Measurements from ENCODE around the gene ZNF420.

Gene ZNF420

GRCh38 chr19:37172368-37173366 is 94.4 kb downstream of the ZNF420 start, which contains the start of gene ZNF585A (continued):
- TF ChIP-seq, protein P1, sequence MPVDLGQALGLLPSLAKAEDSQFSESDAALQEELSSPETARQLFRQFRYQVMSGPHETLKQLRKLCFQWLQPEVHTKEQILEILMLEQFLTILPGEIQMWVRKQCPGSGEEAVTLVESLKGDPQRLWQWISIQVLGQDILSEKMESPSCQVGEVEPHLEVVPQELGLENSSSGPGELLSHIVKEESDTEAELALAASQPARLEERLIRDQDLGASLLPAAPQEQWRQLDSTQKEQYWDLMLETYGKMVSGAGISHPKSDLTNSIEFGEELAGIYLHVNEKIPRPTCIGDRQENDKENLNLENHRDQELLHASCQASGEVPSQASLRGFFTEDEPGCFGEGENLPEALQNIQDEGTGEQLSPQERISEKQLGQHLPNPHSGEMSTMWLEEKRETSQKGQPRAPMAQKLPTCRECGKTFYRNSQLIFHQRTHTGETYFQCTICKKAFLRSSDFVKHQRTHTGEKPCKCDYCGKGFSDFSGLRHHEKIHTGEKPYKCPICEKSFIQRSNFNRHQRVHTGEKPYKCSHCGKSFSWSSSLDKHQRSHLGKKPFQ (tag by site-specific recombination; IDR thresholded peaks at IDR 0.05) = no peak; the same call in 1 of the 2 replicates
- TF ChIP-seq GFI1B (tag by site-specific recombination; IDR thresholded peaks at IDR 0.05) (peak; percentile 87), PRDM1 (tag by site-specific recombination; IDR thresholded peaks at IDR 0.05) (peak; percentile 79), PRDM4 (tag by site-specific recombination; IDR thresholded peaks at IDR 0.05) (0 out of 2 replicates have a peak, but pooled peaks have one; percentile 22), ZNF558 (tag by site-specific recombination; IDR thresholded peaks at IDR 0.05) (peak; percentile 76; the same call in 1 of the 2 replicates), ZNF37A (tag by site-specific recombination; IDR thresholded peaks at IDR 0.05) (no peak), ZSCAN23 (tag by site-specific recombination; IDR thresholded peaks at IDR 0.05) (no peak), ZEB2 (tag by site-specific recombination; IDR thresholded peaks at IDR 0.05) (peak; percentile 72; the same call in 1 of the 2 replicates), MEIS1 (CRISPR knock-in tag; IDR thresholded peaks at IDR 0.05; ENCODE audit: borderline replicate concordance) (no peak), ZNF624 (tag by site-specific recombination; IDR thresholded peaks at IDR 0.05) (0 out of 2 replicates have a peak, but pooled peaks have one; percentile 51), IKZF3 (tag by site-specific recombination; IDR thresholded peaks at IDR 0.05) (peak; percentile 97), ZNF600 (tag by site-specific recombination; IDR thresholded peaks at IDR 0.05) (peak; percentile 95), ZBTB7A (tag by site-specific recombination; IDR thresholded peaks at IDR 0.05; ENCODE audit: low read depth) (peak; percentile 90; the same call in 1 of the 2 replicates), ZNF768 (tag by site-specific recombination; IDR thresholded peaks at IDR 0.05) (no peak), ZNF843 (tag by site-specific recombination; IDR thresholded peaks at IDR 0.05) (peak; percentile 52; the same call in 1 of the 2 replicates), ZNF530 (tag by site-specific recombination; IDR thresholded peaks at IDR 0.05; ENCODE audit: low read depth) (no peak), ZIC2 (tag by site-specific recombination; IDR thresholded peaks at IDR 0.05) (no peak), ZSCAN18 (tag by site-specific recombination; IDR thresholded peaks at IDR 0.05) (0 out of 2 replicates have a peak, but pooled peaks have one; percentile 31), ZNF791 (tag by site-specific recombination; IDR thresholded peaks at IDR 0.05) (peak; percentile 54; the same call in 1 of the 2 replicates), ZNF561 (tag by site-specific recombination; IDR thresholded peaks at IDR 0.05; ENCODE audit: borderline replicate concordance) (peak; percentile 48; the same call in 1 of the 2 replicates), ZSCAN30 (tag by site-specific recombination; IDR thresholded peaks at IDR 0.05) (peak; percentile 63; the same call in 1 of the 2 replicates), ZNF423 (tag by site-specific recombination; IDR thresholded peaks at IDR 0.05) (no peak), PBX3 (CRISPR knock-in tag; IDR thresholded peaks at IDR 0.05) (no peak), ZNF202 (tag by site-specific recombination; IDR thresholded peaks at IDR 0.05; ENCODE audit: borderline replicate concordance) (no peak), ZFHX2 (tag by site-specific recombination; conservative IDR thresholded peaks at IDR 0.05) (no peak), GLI2 (tag by site-specific recombination; IDR thresholded peaks at IDR 0.05; ENCODE audit: borderline replicate concordance, low read depth) (no peak), HOXC10 (CRISPR knock-in tag; IDR thresholded peaks at IDR 0.05) (no peak), TRIM28 (IDR thresholded peaks at IDR 0.05; ENCODE audit: borderline replicate concordance, low read length) (peak; percentile 93)
- TF ChIP-seq, protein P2, sequence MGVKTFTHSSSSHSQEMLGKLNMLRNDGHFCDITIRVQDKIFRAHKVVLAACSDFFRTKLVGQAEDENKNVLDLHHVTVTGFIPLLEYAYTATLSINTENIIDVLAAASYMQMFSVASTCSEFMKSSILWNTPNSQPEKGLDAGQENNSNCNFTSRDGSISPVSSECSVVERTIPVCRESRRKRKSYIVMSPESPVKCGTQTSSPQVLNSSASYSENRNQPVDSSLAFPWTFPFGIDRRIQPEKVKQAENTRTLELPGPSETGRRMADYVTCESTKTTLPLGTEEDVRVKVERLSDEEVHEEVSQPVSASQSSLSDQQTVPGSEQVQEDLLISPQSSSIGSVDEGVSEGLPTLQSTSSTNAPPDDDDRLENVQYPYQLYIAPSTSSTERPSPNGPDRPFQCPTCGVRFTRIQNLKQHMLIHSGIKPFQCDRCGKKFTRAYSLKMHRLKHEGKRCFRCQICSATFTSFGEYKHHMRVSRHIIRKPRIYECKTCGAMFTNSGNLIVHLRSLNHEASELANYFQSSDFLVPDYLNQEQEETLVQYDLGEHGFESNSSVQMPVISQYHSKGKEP (tag by site-specific recombination; IDR thresholded peaks at IDR 0.05) = no peak; the same call in 1 of the 2 replicates
- TF ChIP-seq, protein P3, sequence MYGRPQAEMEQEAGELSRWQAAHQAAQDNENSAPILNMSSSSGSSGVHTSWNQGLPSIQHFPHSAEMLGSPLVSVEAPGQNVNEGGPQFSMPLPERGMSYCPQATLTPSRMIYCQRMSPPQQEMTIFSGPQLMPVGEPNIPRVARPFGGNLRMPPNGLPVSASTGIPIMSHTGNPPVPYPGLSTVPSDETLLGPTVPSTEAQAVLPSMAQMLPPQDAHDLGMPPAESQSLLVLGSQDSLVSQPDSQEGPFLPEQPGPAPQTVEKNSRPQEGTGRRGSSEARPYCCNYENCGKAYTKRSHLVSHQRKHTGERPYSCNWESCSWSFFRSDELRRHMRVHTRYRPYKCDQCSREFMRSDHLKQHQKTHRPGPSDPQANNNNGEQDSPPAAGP (tag by site-specific recombination; IDR thresholded peaks at IDR 0.05) = peak; percentile 86
